CD14-positive monocyte (primary cell): ENCODE data around the gene TMEM182. TPM values are rescaled to one million over a fixed set of nuclear protein-coding genes. Genes with fewer than 3 reads are reported as not detected.

Experiments
- DNase-seq, 3 donors: peaks; one replicate each; pipeline ENCODE4 v3.0.0-alpha.2; 2011 to 2022
- H2AFZ ChIP-seq: 2 replicates; pipeline ENCODE4 v1.6.0; 2012; ENCODE audit warnings: mild to moderate bottlenecking, low read depth, low read length, inconsistent platforms; ENCODE audit not compliant: insufficient read depth, poor library complexity, severe bottlenecking
- H3K27ac ChIP-seq, 2 donors: 1 replicate in 1 of 2; 2 replicates in 1 of 2; pipeline ENCODE4 v1.5.1; 2012 to 2013; ENCODE audit warnings: low read length in 2 of 2, control low read depth in 1 of 2, inconsistent platforms in 1 of 2, low read depth in 1 of 2, mild to moderate bottlenecking in 1 of 2
- H3K27me3 ChIP-seq, 2 donors: one replicate each; pipeline versions ENCODE4 v1.6.0 to v1.6.1; 2011 to 2013; ENCODE audit warnings: low read length in 2 of 2; ENCODE audit not compliant: control insufficient read depth in 2 of 2, insufficient read depth in 2 of 2
- H3K36me3 ChIP-seq, 2 donors: replicated peaks in 1 of 2; 1 replicate in 1 of 2; 2 replicates in 1 of 2; pipeline versions ENCODE4 v1.5.1 to v1.6.1; 2012 to 2013; ENCODE audit warnings: low read length in 2 of 2, control low read depth in 1 of 2, inconsistent platforms in 1 of 2, mild to moderate bottlenecking in 1 of 2; ENCODE audit not compliant: insufficient read depth in 2 of 2, control insufficient read depth in 1 of 2
- H3K4me1 ChIP-seq, 2 donors: 1 replicate in 1 of 2; 2 replicates in 1 of 2; pipeline versions ENCODE4 v1.5.1 to v1.6.1; 2012 to 2013; ENCODE audit warnings: low read length in 2 of 2, control low read depth in 1 of 2, inconsistent platforms in 1 of 2, mild to moderate bottlenecking in 1 of 2, moderate library complexity in 1 of 2; ENCODE audit not compliant: insufficient read depth in 2 of 2, control insufficient read depth in 1 of 2
- H3K4me2 ChIP-seq: replicated peaks from 2 replicates; pipeline ENCODE3; 2012; ENCODE audit warnings: low read length, moderate library complexity, mild to moderate bottlenecking; ENCODE audit not compliant: poor library complexity, severe bottlenecking; ENCODE audit errors: extremely low read depth
- H3K4me3 ChIP-seq, 3 experiments: fragments of 200-600 bp in 1 of 3; sonication (generic) in 1 of 3; replicated peaks in 1 of 3; 1 replicate in 2 of 3; 2 replicates in 1 of 3; pipeline ENCODE4 v1.5.1; 2011 to 2013; ENCODE audit warnings: low read length in 3 of 3, mild to moderate bottlenecking in 3 of 3, control low read depth in 2 of 3, low read depth in 2 of 3, inconsistent platforms in 1 of 3, moderate library complexity in 1 of 3
- H3K79me2 ChIP-seq: 2 replicates; pipeline ENCODE4 v1.6.0; 2012; ENCODE audit warnings: mild to moderate bottlenecking, control low read depth, inconsistent platforms, low read length, moderate library complexity; ENCODE audit not compliant: insufficient read depth
- H3K9ac ChIP-seq: 2 replicates; pipeline ENCODE4 v1.6.0; 2017; ENCODE audit warnings: low read length, mild to moderate bottlenecking; ENCODE audit not compliant: insufficient read depth, poor library complexity, severe bottlenecking
- H3K9me3 ChIP-seq, 2 donors: replicated peaks in 1 of 2; 1 replicate in 1 of 2; 2 replicates in 1 of 2; pipeline versions ENCODE4 v1.5.1 to v1.6.1; 2012 to 2013; ENCODE audit warnings: low read length in 2 of 2, control low read depth in 1 of 2; ENCODE audit not compliant: control insufficient read depth in 1 of 2, insufficient read depth in 1 of 2
- H4K20me1 ChIP-seq: 2 replicates; pipeline ENCODE4 v1.6.0; 2012; ENCODE audit warnings: mild to moderate bottlenecking, low read length, control low read depth, moderate library complexity; ENCODE audit not compliant: insufficient read depth
- H3K27ac Mint-ChIP-seq, 7 donors: one replicate each; pipeline ENCODE4 v1.8.0; 2020; ENCODE audit warnings: mild to moderate bottlenecking in 7 of 7, mixed read lengths in 7 of 7, moderate library complexity in 6 of 7, inconsistent platforms in 2 of 7
- H3K27me3 Mint-ChIP-seq, 3 donors: one replicate each; pipeline ENCODE4 v1.8.0; 2021 to 2022; ENCODE audit warnings: low read depth in 3 of 3, mild to moderate bottlenecking in 3 of 3, mixed read lengths in 3 of 3, moderate library complexity in 3 of 3, inconsistent platforms in 1 of 3
- H3K36me3 Mint-ChIP-seq, 2 donors: one replicate each; pipeline ENCODE4 v1.8.0; 2020; ENCODE audit warnings: mixed read lengths in 2 of 2, inconsistent platforms in 1 of 2, mild to moderate bottlenecking in 1 of 2
- H3K4me1 Mint-ChIP-seq: one replicate; pipeline ENCODE4 v1.8.0; 2020; ENCODE audit warnings: mild to moderate bottlenecking, mixed read lengths
- H3K4me3 Mint-ChIP-seq, 2 donors: one replicate each; pipeline ENCODE4 v1.8.0; 2020; ENCODE audit warnings: mild to moderate bottlenecking in 2 of 2, mixed read lengths in 2 of 2, moderate library complexity in 1 of 2
- H3K9me3 Mint-ChIP-seq, 7 donors: one replicate each; pipeline ENCODE4 v1.8.0; 2020 to 2022; ENCODE audit warnings: mixed read lengths in 7 of 7, mild to moderate bottlenecking in 6 of 7, moderate library complexity in 6 of 7, inconsistent platforms in 2 of 7
- CTCF ChIP-seq: fragments of 200-600 bp; IDR thresholded peaks from one replicate; pipeline ENCODE4 v1.8.0; 2022; ENCODE audit warnings: antibody characterized with exemption, mild to moderate bottlenecking
- WGBS: methylation state at CpG from one replicate; pipeline ENCODE4 v1.1.5; 2013; ENCODE audit warnings: missing lambda C conversion rate; ENCODE audit not compliant: insufficient coverage; 5-methylcytosine and 5-hydroxymethylcytosine counted together
- intact Hi-C, 2 donors: fragments of 100-400 bp; cut with micrococcal nuclease; formaldehyde crosslinking; loops; one replicate each; pipeline versions ENCODE4 v1.15.0 to v1.15.1; 2023
- polyA plus RNA-seq, 3 donors: library from polyadenylated mRNA; depleted of rRNA in 1 of 3; unstranded in 2 of 3; stranded (reverse) in 1 of 3; fragments of 300-500 nt in 2 of 3; fragments of >200 nt in 1 of 3; fragmentation: Illumina TruSeq in 2 of 3; gene quantifications; 1 replicate in 2 of 3; 2 replicates in 1 of 3; pipeline ENCODE4 v1.2.3, GENCODE V29; 2012 to 2021

The TMEM182 gene
- polyA plus RNA-seq, 3 donors: 0.24 to 0.69 (median 0.28) TPM

- Histone ChIP-seq H3K9me3 (no peaks in the 10 kb centered on the region), H4K20me1 (no peaks in the 10 kb centered on the region), H3K4me1 (no peaks in the 10 kb centered on the region), H3K36me3 (peaks cover 31 to 76% of the 10 kb centered on the region in 2 donors), H3K27me3 (no peaks in the 10 kb centered on the region), H3K27ac (no peak overlapping the region), H3K4me2 (no peak overlapping the region), H3K9ac (no peak overlapping the region), H2AFZ (no peak overlapping the region), H3K4me3 (no peak overlapping the region), H3K79me2 (no peaks in the 10 kb centered on the region)
- peaks cover 65 to 73% of the 10 kb centered on the region in 2 donors for H3K36me3 Mint-ChIP-seq
- intact Hi-C loops: no loop called here
- peaks cover 16% of the 10 kb centered on the region for H3K4me1 Mint-ChIP-seq
- H3K9me3 Mint-ChIP-seq: no peaks in the 10 kb centered on the region
- no peak overlapping the region for H3K4me3 Mint-ChIP-seq
- no peak for DNase-seq
- H3K27ac Mint-ChIP-seq: peak overlapping the region in 1 of 7 donors; percentile 47
- peaks cover 0 to 3% (median 0%) of the 10 kb centered on the region in 3 donors for H3K27me3 Mint-ChIP-seq
- 65% methylated on average over 6 of the region's 15 CpGs for WGBS
- no peak for TF ChIP-seq CTCF
Measured at GRCh38 chr2:102726128-102727087, 35.4 kb upstream of the TMEM182 start.

- H3K27ac ChIP-seq: no peak overlapping the region
- peaks cover 15 to 16% of the 10 kb centered on the region in 2 donors for H3K36me3 Mint-ChIP-seq
Measured at GRCh38 chr2:102735416-102736109, 26.3 kb upstream of the TMEM182 start.

More at GRCh38 chr2:102735416-102736109, 26.3 kb upstream of the TMEM182 start:
- peak overlapping the region in 2 of 3 experiments; percentile 75 to 91 for H3K4me3 ChIP-seq
- DNase-seq: no peak
- H3K4me3 Mint-ChIP-seq: peak overlapping the region; percentile 98
- TF ChIP-seq CTCF: no peak
- peak overlapping the region; percentile 99 for H2AFZ ChIP-seq
- H3K9me3 ChIP-seq: no peaks in the 10 kb centered on the region
- peaks cover 11 to 13% of the 10 kb centered on the region in 2 donors for H3K36me3 ChIP-seq
- H3K27ac Mint-ChIP-seq: peak overlapping the region in 1 of 7 donors; percentile 64
- H3K4me1 Mint-ChIP-seq: peaks cover 25% of the 10 kb centered on the region
- 67% methylated on average over 10 of the region's 15 CpGs for WGBS
- H3K9ac ChIP-seq: peak overlapping the region; percentile 85
- H3K27me3 Mint-ChIP-seq: peaks cover 0 to 5% (median 1%) of the 10 kb centered on the region in 3 donors
- peaks cover 11 to 20% of the 10 kb centered on the region in 2 donors for H3K4me1 ChIP-seq
- H4K20me1 ChIP-seq: no peaks in the 10 kb centered on the region
- H3K9me3 Mint-ChIP-seq: no peaks in the 10 kb centered on the region
- peaks cover 16% of the 10 kb centered on the region for H3K79me2 ChIP-seq
- intact Hi-C loops: no loop called here
- peak overlapping the region; percentile 88 for H3K4me2 ChIP-seq
- H3K27me3 ChIP-seq: no peaks in the 10 kb centered on the region
